ENCODE results near the gene KCNJ18.
"Not testable (repeated sequence)": the region's sequence is repeated elsewhere in the genome, so short reads cannot be mapped to it uniquely, and the experiment has no call there.

The KCNJ18 gene

DNA sequence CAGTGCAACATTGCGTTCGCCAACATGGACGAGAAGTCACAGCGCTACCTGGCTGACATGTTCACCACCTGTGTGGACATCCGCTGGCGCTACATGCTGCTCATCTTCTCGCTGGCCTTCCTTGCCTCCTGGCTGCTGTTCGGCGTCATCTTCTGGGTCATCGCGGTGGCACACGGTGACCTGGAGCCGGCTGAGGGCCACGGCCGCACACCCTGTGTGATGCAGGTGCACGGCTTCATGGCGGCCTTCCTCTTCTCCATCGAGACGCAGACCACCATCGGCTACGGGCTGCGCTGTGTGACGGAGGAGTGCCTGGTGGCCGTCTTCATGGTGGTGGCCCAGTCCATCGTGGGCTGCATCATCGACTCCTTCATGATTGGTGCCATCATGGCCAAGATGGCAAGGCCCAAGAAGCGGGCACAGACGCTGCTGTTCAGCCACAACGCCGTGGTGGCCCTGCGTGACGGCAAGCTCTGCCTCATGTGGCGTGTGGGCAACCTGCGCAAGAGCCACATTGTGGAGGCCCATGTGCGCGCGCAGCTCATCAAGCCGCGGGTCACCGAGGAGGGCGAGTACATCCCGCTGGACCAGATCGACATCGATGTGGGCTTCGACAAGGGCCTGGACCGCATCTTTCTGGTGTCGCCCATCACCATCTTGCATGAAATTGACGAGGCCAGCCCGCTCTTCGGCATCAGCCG is 10.8 kb downstream of the KCNJ18 start:
- DNase-seq (ENCODE audit: low read depth in 2 of 2) = not testable (repeated sequence)

DNA sequence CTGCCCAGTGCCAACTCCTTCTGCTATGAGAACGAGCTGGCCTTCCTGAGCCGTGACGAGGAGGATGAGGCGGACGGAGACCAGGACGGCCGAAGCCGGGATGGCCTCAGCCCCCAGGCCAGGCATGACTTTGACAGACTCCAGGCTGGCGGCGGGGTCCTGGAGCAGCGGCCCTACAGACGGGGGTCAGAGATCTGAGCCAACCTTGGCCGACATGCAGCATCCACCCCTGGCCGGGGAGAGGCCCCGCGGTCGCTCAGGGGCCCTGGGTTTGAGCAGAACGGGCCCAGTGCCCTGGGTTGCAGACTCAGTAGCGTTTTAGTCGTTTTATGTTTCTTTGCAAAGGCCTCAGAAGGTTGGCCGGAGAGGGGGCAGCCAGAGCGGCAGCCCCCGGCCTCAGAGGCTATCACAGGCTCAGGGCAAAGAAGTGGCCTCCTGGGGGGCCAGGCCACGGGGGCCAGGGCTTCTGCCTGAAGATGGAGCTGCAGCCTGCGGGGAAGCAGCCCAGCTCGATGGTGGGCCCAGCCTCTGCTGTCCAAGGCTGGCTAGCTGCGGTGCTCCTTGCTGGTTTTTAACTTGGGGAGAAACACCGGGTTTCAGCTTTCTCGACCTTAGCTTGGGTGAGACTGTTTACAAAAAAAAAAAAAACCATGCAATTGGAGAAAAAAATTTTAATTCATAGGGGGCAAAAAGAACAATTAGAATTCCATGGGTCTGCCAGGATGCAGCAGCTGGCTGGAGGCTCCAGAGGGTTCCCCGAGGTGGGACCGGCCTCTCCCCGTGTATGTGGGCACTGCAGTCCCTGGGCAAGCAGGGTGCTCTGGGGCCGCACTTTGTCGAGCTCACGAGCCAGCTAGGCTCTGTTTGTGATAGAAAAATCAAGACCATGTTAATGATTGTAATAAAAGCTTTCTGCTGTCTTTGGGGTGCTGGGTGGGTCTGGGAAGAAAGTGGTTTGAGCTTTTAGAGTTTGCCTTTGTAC is 11.9 kb downstream of the KCNJ18 start:
- not testable (repeated sequence) for DNase-seq (ENCODE audit: low read depth in 2 of 2)

GRCh38 chr17:21705021-21705601 is 12.8 kb downstream of the KCNJ18 start:
- no peak for DNase-seq (ENCODE audit: low read depth in 2 of 2)

DNA sequence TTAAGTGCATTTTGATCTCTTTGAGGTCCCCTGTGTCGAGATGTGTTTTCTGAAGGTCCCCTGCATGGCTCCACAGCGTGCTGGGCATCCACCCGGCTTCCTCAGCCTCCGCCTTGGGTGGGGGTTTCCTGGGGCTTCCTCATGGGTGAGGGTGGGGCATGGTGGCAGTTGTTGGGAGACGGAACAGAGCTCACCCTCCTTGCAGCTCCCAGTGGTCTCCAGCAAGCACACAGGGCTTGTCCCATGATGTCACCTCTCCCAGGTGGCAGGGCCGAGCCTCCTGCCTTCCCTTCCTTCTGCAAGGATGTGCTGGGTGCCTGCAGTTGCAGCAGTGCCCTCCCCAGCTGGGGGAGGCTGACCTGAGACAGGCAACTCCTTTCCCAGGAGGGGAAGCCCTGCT is 13.4 kb downstream of the KCNJ18 start:
- DNase-seq (ENCODE audit: low read depth in 2 of 2) = not testable (repeated sequence)

DNA sequence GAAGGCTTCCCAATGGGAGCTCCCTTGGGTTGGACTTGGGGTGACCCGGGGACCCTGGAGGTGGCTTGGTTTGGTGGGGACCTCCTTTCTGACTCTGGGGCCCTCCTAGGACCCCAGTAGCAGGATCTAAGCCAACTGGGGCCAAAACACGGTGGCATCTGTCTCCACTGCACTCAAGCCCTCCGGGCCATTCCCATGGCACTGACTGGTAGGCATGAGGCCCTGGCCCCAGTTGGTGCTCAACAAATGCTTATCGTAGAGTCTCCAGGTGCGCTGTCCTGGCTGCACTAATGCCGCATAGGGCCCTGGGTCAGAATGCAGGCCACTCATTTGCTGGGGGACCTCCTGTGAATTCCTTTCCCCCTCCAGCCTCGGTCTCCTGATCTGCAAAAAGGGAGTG is 14.2 kb downstream of the KCNJ18 start:
- DNase-seq (ENCODE audit: low read depth in 2 of 2) = not testable (repeated sequence)

DNA sequence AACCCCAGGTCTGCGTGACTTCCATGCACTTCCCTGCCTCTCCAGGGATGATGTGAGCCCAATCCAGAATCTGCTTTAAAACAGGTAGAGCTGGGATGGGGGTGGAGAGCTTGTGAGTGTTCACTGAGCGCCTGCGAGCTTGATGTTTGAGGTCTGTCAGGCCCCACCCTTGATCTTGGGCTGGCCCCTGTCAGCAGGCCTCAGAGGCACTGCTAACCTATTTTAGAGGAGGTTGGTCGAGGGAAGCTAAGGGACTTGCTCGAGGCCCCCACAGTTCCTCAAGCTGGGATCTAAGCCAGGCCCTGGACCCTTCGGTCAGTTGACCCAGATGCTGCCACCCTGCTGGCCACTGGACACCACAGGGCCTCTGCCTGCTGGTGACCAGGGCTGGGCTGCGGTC is 14.8 kb downstream of the KCNJ18 start:
- DNase-seq (ENCODE audit: low read depth in 2 of 2) = not testable (repeated sequence)

GRCh38 chr17:21707711-21708611 is 15.6 kb downstream of the KCNJ18 start:
- not testable (repeated sequence) for DNase-seq (ENCODE audit: low read depth in 2 of 2)

DNA sequence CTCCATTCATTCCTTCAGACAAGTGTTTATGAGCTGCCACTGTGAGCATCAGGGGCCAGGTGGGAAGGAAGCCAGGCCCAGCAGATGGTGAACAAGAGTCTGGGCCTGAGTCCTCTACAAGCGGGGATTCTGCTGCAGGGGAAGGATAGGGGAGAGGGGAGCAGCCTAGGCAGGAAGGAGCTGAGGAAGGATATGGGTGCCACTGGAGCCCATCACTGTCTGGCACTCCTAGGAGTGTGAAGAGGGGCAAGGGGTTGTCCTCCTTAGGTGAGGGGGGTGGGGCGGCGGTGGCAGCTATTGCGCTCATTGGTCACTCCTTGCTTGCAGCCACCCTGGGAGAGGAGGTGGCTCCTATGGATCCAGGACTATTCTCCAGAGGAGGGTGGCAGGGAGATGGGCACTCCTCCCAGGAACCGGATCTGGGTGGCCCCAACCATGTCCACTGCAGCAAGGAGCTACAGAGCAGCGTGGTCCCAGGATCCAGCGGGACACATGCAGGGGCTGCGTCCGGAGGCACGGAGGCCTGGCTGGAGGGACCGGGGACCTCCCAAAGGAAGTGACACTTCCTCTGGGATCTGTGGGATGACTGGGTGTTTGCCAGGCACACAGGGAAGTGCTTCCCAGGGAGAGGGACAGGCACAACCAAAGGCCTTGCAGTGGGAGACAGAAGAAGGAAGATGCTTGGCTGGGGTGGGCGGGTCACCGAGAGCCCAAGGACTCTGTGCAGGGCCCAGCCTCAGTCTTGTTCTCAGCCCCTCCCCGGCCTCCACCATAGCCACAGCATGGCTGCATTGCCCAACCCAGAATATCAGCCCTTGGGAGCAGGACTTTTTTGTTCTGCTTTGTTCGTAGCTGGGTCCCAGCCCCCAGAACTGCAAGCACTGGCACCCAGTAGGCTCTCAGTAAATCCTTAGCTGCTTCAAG is 16.6 kb downstream of the KCNJ18 start:
- not testable (repeated sequence) for DNase-seq (ENCODE audit: low read depth in 2 of 2)

- DNase-seq (ENCODE audit: low read depth in 2 of 2) = not testable (repeated sequence)
Observed at GRCh38 chr17:21709994-21710393, 17.7 kb downstream of the KCNJ18 start.

DNA sequence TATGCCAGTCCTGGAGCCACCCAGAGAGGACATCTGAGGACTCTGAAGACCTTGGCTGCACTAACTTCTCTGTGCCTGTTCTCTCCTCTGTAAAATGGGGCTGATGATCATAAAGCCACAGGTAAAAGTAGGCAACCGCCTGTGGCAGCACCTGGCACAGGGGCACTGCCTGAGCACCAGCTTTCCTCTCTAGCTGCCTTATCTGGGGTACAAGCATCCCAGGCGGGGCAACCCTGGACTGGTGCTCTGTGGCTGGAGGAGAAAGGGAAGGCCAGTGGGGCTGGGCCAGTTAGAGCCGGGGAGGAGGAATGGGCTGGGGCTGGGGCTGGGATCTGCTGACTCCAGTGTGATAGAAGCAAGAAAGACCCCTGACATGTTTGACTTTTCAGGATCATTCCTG is 18.2 kb downstream of the KCNJ18 start:
- DNase-seq (ENCODE audit: low read depth in 2 of 2) = not testable (repeated sequence)

DNA sequence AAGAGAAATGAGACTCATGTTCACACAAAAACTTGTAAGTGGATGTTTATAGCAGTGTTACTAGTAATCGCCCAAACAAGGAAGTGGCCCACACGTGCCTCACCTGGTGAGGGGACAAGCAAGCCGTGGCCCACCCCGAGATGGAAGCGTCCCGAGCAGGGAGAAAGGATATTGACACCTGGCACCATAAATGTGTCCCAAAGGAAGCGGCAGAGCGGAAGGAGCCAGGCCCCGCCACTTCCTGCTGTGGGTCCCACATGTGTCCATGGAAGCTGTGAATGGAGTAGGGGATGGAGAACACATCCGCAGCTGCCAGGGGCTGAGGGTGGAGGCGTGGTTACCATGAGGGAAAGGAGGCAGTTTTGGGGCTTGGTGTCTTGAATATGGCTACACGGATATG is 18.9 kb downstream of the KCNJ18 start:
- DNase-seq (ENCODE audit: low read depth in 2 of 2) = no peak

- DNase-seq (ENCODE audit: low read depth in 2 of 2) = not testable (repeated sequence)
Observed at GRCh38 chr17:21713020-21713419, 20.7 kb downstream of the KCNJ18 start.

DNA sequence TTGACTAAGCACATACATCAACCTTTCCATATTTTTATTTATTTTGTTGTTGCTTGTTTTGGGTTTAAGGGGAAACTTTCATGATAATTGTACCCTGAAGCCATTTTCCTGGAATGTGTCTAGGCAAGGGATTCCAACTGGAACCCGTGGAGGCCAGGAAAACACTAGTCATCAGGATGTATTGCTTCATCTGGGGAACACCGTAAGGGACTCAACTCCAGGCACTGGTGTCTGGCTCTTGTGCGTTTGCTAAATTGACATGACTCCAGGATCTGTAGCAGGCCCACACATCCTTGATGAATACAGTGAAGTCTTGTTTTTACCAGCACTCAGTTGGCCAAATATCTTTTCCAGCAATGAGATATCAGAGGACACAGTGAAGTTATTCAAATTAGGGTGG is 21.3 kb downstream of the KCNJ18 start:
- not testable (repeated sequence) for DNase-seq (ENCODE audit: low read depth in 2 of 2)

DNA sequence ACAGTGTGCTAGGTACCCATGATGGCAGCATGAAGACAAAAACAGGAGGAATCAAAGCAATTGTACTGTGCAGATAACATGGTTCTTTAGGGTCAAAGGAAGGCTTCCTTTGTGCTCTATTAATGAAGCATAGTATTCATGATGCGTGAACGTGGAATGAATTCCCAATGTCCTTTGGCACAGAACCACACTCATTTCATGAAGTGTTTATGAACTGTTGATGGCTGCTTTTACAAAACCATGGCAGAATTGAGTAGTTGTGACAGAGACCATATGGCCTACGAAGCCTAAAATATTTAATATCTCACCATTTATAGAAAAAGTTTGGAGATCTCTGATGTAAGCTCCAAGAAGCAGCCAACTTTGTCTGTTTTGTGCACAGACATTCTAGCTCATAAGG is 22.4 kb downstream of the KCNJ18 start:
- not testable (repeated sequence) for DNase-seq (ENCODE audit: low read depth in 2 of 2)

DNA sequence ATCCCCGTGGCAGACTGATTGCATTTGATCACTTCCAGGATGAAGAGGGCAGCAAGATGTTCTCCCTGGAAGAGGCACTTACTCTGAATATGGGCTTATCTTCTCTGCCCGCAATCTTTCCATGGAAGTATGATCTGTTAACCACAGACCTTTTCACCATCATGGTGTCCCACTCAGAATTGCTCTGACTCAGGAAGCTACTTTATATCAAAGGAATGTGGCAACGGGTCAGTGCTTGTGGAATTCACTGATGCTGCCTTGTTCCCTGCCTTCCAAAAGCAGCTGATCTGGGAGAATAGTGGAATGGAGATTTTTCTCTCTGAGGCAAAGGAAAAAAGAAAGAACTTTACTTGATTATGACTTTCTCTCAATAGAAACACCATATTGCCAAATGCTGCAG is 23.6 kb downstream of the KCNJ18 start:
- not testable (repeated sequence) for DNase-seq (ENCODE audit: low read depth in 2 of 2)

DNA sequence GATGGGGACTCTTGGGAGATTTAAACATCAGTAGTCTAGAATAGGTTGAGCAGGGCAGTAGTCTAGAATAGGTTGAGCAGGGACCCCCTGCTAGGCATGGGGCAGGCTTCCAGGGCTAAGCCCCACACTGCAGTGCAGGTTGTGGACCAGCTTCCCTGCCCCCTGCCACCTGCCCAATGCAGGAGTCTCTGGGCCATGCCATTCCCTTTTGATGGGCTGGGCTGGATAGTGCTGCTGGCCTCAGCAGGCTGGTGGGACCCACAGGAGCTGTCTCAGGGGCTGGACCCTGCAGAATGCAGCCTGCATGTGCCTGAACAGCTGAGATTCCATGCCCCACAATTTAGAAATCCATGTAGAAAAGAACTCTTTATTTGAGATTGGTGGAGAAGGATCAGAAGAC is 26.6 kb downstream of the KCNJ18 start:
- not testable (repeated sequence) for DNase-seq (ENCODE audit: low read depth in 2 of 2)

- not testable (repeated sequence) for DNase-seq (ENCODE audit: low read depth in 2 of 2)
Observed at GRCh38 chr17:21719511-21720226, 27.3 kb downstream of the KCNJ18 start.

- DNase-seq (ENCODE audit: low read depth in 2 of 2) = not testable (repeated sequence)
Observed at GRCh38 chr17:21720566-21720965, 28.2 kb downstream of the KCNJ18 start.

- DNase-seq (ENCODE audit: low read depth in 2 of 2) = not testable (repeated sequence)
Observed at GRCh38 chr17:21722268-21722667, 29.9 kb downstream of the KCNJ18 start.
